IPS-15b (cell line): ENCODE data around the gene CHID1.

Experiments used
- H3K27me3 ChIP-seq: one replicate; pipeline ENCODE4 v1.6.1; 2013; ENCODE audit warnings: low read length; ENCODE audit not compliant: control insufficient read depth, insufficient read depth
- H3K36me3 ChIP-seq: one replicate; pipeline ENCODE4 v1.6.1; 2013; ENCODE audit warnings: low read length; ENCODE audit not compliant: control insufficient read depth, insufficient read depth
- H3K4me1 ChIP-seq: one replicate; pipeline ENCODE4 v1.6.1; 2013; ENCODE audit warnings: mild to moderate bottlenecking, low read length; ENCODE audit not compliant: control insufficient read depth, insufficient read depth
- H3K4me3 ChIP-seq: one replicate; pipeline ENCODE4 v1.5.1; 2013; ENCODE audit warnings: low read depth, low read length
- H3K9ac ChIP-seq: one replicate; pipeline ENCODE4 v1.6.1; 2013; ENCODE audit warnings: low read depth, mild to moderate bottlenecking, low read length
- H3K9me3 ChIP-seq: one replicate; pipeline ENCODE4 v1.6.1; 2013; ENCODE audit warnings: mild to moderate bottlenecking, low read length; ENCODE audit not compliant: control insufficient read depth, insufficient read depth

CHID1 gene

GRCh38 chr11:914747-915501 is 4.3 kb upstream of the CHID1 start:
- Histone ChIP-seq H3K27me3 (no peaks in the 10 kb centered on the region), H3K9me3 (no peaks in the 10 kb centered on the region), H3K9ac (no peak overlapping the region), H3K36me3 (no peaks in the 10 kb centered on the region), H3K4me3 (no peak overlapping the region), H3K4me1 (no peaks in the 10 kb centered on the region)

GRCh38 chr11:914204-914603 is 3.6 kb upstream of the CHID1 start:
- no peaks in the 10 kb centered on the region for H3K36me3 ChIP-seq
- no peaks in the 10 kb centered on the region for H3K9me3 ChIP-seq
- no peaks in the 10 kb centered on the region for H3K27me3 ChIP-seq
- no peak overlapping the region for H3K4me3 ChIP-seq
- H3K4me1 ChIP-seq = no peaks in the 10 kb centered on the region
- no peak overlapping the region for H3K9ac ChIP-seq

GRCh38 chr11:913043-913442 is 2.4 kb upstream of the CHID1 start:
- Histone ChIP-seq H3K9me3 (no peaks in the 10 kb centered on the region), H3K27me3 (no peaks in the 10 kb centered on the region), H3K4me3 (no peak overlapping the region), H3K36me3 (peaks cover 2% of the 10 kb centered on the region), H3K9ac (no peak overlapping the region), H3K4me1 (no peaks in the 10 kb centered on the region)

- Histone ChIP-seq H3K27me3 (no peaks in the 10 kb centered on the region), H3K4me1 (no peaks in the 10 kb centered on the region), H3K36me3 (peaks cover 3% of the 10 kb centered on the region), H3K9ac (no peak overlapping the region), H3K9me3 (no peaks in the 10 kb centered on the region), H3K4me3 (no peak overlapping the region)
Observed at GRCh38 chr11:912266-912665, 1.7 kb upstream of the CHID1 start.

GRCh38 chr11:911890-912219 is 1.2 kb upstream of the CHID1 start:
- Histone ChIP-seq H3K9me3 (no peaks in the 10 kb centered on the region), H3K9ac (no peak overlapping the region), H3K36me3 (peaks cover 3% of the 10 kb centered on the region), H3K4me1 (no peaks in the 10 kb centered on the region), H3K4me3 (no peak overlapping the region), H3K27me3 (no peaks in the 10 kb centered on the region)

GRCh38 chr11:911031-911889 is 650 bp upstream of the CHID1 start:
- Histone ChIP-seq H3K36me3 (peaks cover 3% of the 10 kb centered on the region), H3K9me3 (no peaks in the 10 kb centered on the region), H3K4me1 (no peaks in the 10 kb centered on the region), H3K4me3 (peak overlapping the region; percentile 62), H3K9ac (peak overlapping the region; percentile 89), H3K27me3 (no peaks in the 10 kb centered on the region)

- Histone ChIP-seq H3K27me3 (no peaks in the 10 kb centered on the region), H3K4me3 (peak overlapping the region; percentile 74), H3K36me3 (peaks cover 3% of the 10 kb centered on the region), H3K9me3 (no peaks in the 10 kb centered on the region), H3K4me1 (no peaks in the 10 kb centered on the region), H3K9ac (peak overlapping the region; percentile 73)
Observed at GRCh38 chr11:910044-910588, 494 bp downstream of the CHID1 start.

GRCh38 chr11:909406-909805 is 1.2 kb downstream of the CHID1 start:
- peak overlapping the region; percentile 73 for H3K9ac ChIP-seq
- peaks cover 8% of the 10 kb centered on the region for H3K36me3 ChIP-seq
- peak overlapping the region; percentile 74 for H3K4me3 ChIP-seq
- H3K9me3 ChIP-seq = no peaks in the 10 kb centered on the region
- no peaks in the 10 kb centered on the region for H3K4me1 ChIP-seq
- H3K27me3 ChIP-seq = no peaks in the 10 kb centered on the region

- Histone ChIP-seq H3K36me3 (peaks cover 17% of the 10 kb centered on the region), H3K9me3 (no peaks in the 10 kb centered on the region), H3K9ac (no peak overlapping the region), H3K4me1 (no peaks in the 10 kb centered on the region), H3K27me3 (no peaks in the 10 kb centered on the region), H3K4me3 (no peak overlapping the region)
Observed at GRCh38 chr11:908273-908672, 2.3 kb downstream of the CHID1 start.

- Histone ChIP-seq H3K9me3 (no peaks in the 10 kb centered on the region), H3K4me3 (no peak overlapping the region), H3K4me1 (no peaks in the 10 kb centered on the region), H3K27me3 (no peaks in the 10 kb centered on the region), H3K9ac (no peak overlapping the region), H3K36me3 (peaks cover 23% of the 10 kb centered on the region)
Observed at GRCh38 chr11:907668-908067, 2.9 kb downstream of the CHID1 start.

- Histone ChIP-seq H3K9me3 (no peaks in the 10 kb centered on the region), H3K27me3 (no peaks in the 10 kb centered on the region), H3K4me3 (no peak overlapping the region), H3K36me3 (peaks cover 41% of the 10 kb centered on the region), H3K4me1 (no peaks in the 10 kb centered on the region), H3K9ac (no peak overlapping the region)
Observed at GRCh38 chr11:905952-906351, 4.7 kb downstream of the CHID1 start.

GRCh38 chr11:904380-904779 is 6.2 kb downstream of the CHID1 start:
- H3K27me3 ChIP-seq = no peaks in the 10 kb centered on the region
- H3K9me3 ChIP-seq = no peaks in the 10 kb centered on the region
- no peak overlapping the region for H3K4me3 ChIP-seq
- peaks cover 56% of the 10 kb centered on the region for H3K36me3 ChIP-seq
- H3K4me1 ChIP-seq = no peaks in the 10 kb centered on the region
- H3K9ac ChIP-seq = no peak overlapping the region
